GM18498 (cell line): ENCODE measurements around the gene PYDC1.
"Not testable (repeated sequence)": the region's sequence is repeated elsewhere in the genome, so short reads cannot be mapped to it uniquely, and the experiment has no call there.

Experiments used
- ATAC-seq: cut with Tn5 transposase; IDR thresholded peaks from one replicate; pipeline ENCODE4 v1.9.1; 2021; ENCODE audit warnings: mild to moderate bottlenecking, moderate library complexity; ENCODE audit not compliant: unreplicated experiment

The PYDC1 gene

GRCh38 chr16:31216422-31217135 is at the start of gene PYDC1:
Gene PYDC1, minus strand, starts transcription at chr16:31217135. Its CDS starts 107 bp downstream, at chr16:31217028.
- ATAC-seq: no peak

DNA sequence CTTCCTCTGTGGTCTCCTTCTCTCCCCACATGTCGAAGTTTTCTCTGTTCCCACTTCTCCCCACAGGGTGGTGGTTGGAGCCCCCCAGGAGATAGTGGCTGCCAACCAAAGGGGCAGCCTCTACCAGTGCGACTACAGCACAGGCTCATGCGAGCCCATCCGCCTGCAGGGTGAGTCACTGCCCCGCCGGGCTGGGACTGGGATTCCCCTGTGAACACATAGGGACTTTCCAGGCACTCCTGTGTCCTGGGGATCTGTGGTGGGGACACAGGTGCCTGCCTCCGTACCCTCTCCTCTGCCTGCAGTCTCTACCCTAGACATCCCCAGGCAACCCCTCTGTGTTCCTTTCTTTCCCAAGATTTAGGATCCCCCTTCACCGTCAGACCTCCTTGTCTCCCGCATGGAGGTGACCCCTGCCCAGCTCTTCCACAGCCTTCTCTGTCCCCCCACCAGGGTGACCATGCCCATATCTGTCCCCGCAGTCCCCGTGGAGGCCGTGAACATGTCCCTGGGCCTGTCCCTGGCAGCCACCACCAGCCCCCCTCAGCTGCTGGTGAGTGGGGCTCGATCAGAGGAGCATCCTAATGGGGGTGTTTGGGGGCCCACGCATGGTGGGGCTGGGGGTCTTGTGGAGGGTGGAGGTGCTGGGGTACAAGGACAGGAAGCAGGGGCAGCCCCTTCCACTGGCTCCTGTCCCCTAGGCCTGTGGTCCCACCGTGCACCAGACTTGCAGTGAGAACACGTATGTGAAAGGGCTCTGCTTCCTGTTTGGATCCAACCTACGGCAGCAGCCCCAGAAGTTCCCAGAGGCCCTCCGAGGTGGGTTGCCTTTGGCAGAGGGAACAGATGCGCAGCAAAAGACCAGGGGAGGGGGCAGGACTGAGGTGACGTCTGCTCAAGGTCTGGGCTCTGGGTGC is 48.7 kb upstream of the PYDC1 start:
- ATAC-seq: peak; percentile 91

DNA sequence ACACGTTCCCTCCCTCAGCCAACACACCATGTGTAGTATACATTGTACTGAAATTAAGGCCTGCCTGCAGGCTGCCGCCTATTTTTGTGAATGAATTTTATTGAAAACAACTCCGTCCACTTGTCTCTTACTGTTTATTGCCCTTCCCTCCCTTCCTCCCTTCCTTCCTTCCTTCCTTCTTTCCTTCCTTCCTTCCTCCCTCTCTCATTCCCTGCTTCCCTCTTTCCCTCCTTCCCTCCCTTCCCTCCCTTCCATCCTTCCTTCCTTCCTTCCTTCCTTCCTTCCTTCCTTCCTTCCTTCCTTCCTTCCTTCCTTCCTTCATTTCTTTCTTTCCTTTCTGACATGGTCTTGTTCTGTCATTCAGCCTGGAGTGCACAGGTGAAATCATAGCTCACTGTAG is 45.1 kb upstream of the PYDC1 start:
- ATAC-seq: no peak

- no peak for ATAC-seq
Observed at GRCh38 chr16:31260136-31260931, 43.4 kb upstream of the PYDC1 start.

- ATAC-seq: no peak
Observed at GRCh38 chr16:31258366-31258765, 41.4 kb upstream of the PYDC1 start.

DNA sequence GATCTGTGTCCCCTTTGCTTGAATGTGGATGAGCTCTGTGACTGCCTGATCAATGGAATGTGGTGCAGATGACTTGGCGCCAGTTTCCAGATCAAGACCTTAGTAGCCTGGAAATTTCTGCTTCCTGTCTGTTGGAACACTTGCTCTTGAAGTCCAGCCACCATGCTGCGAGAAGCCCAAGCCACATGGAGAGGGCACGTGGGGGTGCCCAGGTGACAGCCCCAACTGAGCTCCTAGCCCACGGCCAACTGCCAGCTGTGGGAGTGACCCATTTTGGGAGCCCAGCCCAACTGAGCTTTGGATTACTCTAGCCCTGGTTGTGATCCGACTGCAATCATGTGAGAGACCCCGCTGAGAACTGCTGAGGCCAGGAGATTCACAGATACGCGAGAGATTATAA is 39.5 kb upstream of the PYDC1 start:
- ATAC-seq: no peak

- ATAC-seq: no peak
Observed at GRCh38 chr16:31253642-31254045, 36.7 kb upstream of the PYDC1 start.

GRCh38 chr16:31251435-31251834 is 34.5 kb upstream of the PYDC1 start:
- ATAC-seq: no peak

- no peak for ATAC-seq
Observed at GRCh38 chr16:31250782-31251384, 33.9 kb upstream of the PYDC1 start.

DNA sequence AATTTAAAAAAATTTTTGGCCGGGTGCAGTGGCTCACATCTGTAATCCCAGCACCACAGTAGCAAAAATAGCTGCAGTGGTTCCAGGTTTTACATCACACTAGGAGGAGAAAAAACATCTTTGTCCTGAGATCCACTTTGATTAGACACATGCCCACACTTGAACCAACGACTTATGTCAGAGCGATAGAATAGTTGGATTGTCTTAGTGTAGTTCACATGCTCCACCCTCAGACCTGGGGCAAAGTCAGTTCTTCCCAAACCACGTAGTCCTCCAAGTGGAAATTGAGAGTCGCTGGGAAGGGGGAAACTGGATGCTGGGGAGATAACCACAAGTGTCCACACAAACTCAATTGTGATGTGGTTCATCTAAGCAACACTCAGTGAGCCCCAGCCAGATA is 31.4 kb upstream of the PYDC1 start:
- ATAC-seq: no peak

DNA sequence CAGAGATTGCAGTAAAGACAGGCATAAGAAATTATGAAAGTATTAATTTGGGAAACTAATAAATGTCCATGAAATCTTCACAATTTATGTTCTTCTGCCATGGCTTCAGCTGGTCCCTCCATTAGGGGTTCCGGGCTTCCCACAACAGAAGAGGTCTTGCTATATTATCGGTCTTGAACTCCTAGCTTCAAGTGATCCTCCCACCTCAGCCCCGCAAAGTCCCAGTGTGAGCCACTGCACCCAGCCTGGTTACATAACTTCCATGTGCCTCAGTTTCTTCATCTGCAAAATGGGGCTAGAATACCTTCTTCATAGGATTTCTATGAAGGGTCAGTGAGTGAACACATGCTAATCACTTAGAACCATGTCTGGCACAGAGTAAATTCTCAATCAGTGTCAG is 29.4 kb upstream of the PYDC1 start:
- no peak for ATAC-seq

GRCh38 chr16:31245598-31245997 is 28.7 kb upstream of the PYDC1 start:
- ATAC-seq: not testable (repeated sequence)

DNA sequence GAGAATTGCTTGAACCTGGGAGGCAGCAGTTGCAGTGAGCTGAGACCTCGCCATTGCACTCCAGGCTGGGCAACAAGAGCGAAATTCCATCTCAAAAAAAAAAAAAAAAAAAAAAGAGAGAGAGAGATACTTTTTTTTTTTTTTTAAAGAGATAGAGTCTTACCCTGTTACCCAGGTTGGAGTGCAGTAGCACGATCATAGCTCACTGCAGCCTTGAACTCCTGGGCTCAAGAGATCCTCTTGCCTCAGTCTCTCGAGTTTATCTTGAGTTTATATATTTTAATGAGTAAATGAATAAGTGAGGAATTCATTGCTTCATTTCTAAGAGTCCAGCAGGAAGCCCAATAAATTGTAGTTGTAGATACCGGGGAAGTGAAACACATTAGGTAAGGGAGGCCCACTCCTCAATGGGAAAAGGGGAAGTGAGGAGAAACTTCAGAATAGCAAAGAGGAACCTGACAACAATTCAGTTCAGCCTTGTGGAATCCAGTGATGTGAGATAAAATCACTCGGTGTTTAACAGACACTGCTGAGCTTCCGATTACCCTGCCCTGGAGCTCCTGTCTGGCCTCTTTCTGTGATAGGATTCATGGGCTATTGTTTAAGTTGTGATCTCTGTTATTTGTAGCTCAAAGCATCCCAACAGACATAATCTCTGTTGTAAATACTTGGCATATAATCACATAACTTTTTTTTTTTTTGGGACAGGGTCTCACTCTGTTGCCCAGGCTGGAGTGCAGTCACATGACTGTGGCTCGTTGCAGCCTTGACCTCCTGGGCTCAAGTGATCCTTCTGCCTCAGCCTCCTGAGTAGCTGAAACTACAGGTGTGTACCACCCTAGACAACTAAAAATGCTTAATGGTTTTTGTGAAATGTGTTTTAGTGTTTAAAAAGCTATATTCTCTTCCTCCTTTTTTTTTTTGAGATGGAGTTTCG is 27.1 kb upstream of the PYDC1 start:
- ATAC-seq: no peak

- ATAC-seq: no peak
Observed at GRCh38 chr16:31242206-31242605, 25.3 kb upstream of the PYDC1 start.

- ATAC-seq: no peak
Observed at GRCh38 chr16:31238041-31238440, 21.1 kb upstream of the PYDC1 start.

- no peak for ATAC-seq
Observed at GRCh38 chr16:31229501-31229900, 12.6 kb upstream of the PYDC1 start.

- no peak for ATAC-seq
Observed at GRCh38 chr16:31228206-31228605, 11.3 kb upstream of the PYDC1 start.

DNA sequence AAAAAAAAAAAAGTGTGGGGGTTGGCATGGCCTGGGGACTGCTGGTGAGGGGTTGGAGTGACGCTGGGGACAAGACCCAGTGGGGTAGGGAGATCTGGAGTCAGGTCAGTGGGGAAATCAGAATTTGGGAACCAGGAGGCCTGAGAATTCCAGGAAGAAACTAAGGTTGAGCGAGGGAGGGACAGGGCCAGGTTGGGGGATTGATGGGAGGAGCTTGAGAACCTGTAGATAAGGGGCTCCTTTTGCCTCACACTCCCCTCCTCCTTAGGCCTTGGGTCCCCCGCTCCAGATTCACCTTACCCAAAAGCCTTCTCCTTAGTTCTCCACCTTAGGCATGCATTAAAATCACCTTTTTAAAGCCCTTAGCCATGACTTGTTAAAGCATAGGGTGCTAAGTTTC is 8.3 kb upstream of the PYDC1 start:
- no peak for ATAC-seq

GRCh38 chr16:31224092-31224955 is 7.4 kb upstream of the PYDC1 start:
- ATAC-seq: no peak
